Small intestine (tissue), 7 donors: ENCODE data around the gene SLC35E1. TPM values are rescaled to one million over a fixed set of nuclear protein-coding genes. Genes with fewer than 3 reads are reported as not detected.
"Not testable (repeated sequence)": the region's sequence is repeated elsewhere in the genome, so short reads cannot be mapped to it uniquely, and the experiment has no call there.

Experiments
- DNase-seq, 2 donors: peaks; one replicate each; pipeline versions ENCODE4 v3.0.0 to v3.0.0-alpha.2; 2013
- FAIRE-seq: peaks from 2 replicates; lab custom pipeline; 2012; peaks lifted over from hg19 to GRCh38; lab: Jason Lieb, UNC
- H3K27ac ChIP-seq, 3 donors: one replicate each; pipeline ENCODE4 v1.5.1; 2013; ENCODE audit warnings: low read length in 2 of 3, mild to moderate bottlenecking in 2 of 3, control low read depth in 1 of 3, inconsistent platforms in 1 of 3, low read depth in 1 of 3, moderate library complexity in 1 of 3
- H3K27me3 ChIP-seq, 3 donors: one replicate each; pipeline ENCODE4 v1.6.1; 2013; ENCODE audit warnings: low read length in 3 of 3, inconsistent platforms in 1 of 3; ENCODE audit not compliant: control insufficient read depth in 3 of 3, insufficient read depth in 3 of 3
- H3K36me3 ChIP-seq, 3 donors: one replicate each; pipeline ENCODE4 v1.6.1; 2013; ENCODE audit warnings: low read length in 3 of 3, inconsistent platforms in 1 of 3, low read depth in 1 of 3, mild to moderate bottlenecking in 1 of 3, moderate library complexity in 1 of 3; ENCODE audit not compliant: control insufficient read depth in 3 of 3, insufficient read depth in 2 of 3
- H3K4me1 ChIP-seq, 3 donors: one replicate each; pipeline ENCODE4 v1.6.1; 2013; ENCODE audit warnings: low read length in 2 of 3, inconsistent platforms in 1 of 3, low read depth in 1 of 3, mild to moderate bottlenecking in 1 of 3, moderate library complexity in 1 of 3; ENCODE audit not compliant: control insufficient read depth in 3 of 3, insufficient read depth in 2 of 3
- H3K4me3 ChIP-seq, 3 donors: one replicate each; pipeline ENCODE4 v1.5.1; 2013; ENCODE audit warnings: low read length in 3 of 3, control low read depth in 1 of 3, inconsistent platforms in 1 of 3, low read depth in 1 of 3, mild to moderate bottlenecking in 1 of 3, moderate library complexity in 1 of 3
- H3K9me3 ChIP-seq, 2 donors: one replicate each; pipeline ENCODE4 v1.6.1; 2013; ENCODE audit warnings: low read depth in 1 of 2, low read length in 1 of 2; ENCODE audit not compliant: control insufficient read depth in 2 of 2, insufficient read depth in 1 of 2
- WGBS, 3 donors: extraction: QIAGEN DNeasy Blood & Tissue Kit; methylation state at CpG; one replicate each; pipeline ENCODE4 v1.1.7; 2013; 5-methylcytosine and 5-hydroxymethylcytosine counted together
- polyA plus RNA-seq, 4 donors: library from polyadenylated mRNA; stranded (reverse) in 3 of 4; unstranded in 1 of 4; fragments of 200-250 nt in 3 of 4; fragments of 120-200 nt in 1 of 4; gene quantifications; one replicate each; pipeline versions ENCODE4 v1.2.1 to v1.2.3, GENCODE V29; 2013
- donor health status: healthy with polysubstance abuse.
- donor health status: control.
- donor health status: control.
- donor health status: Bipolar disorder and iron deficiency.
- donor health status: healthy.

Gene SLC35E1
- polyA plus RNA-seq, 4 donors, result 14.5 to 34.3 (median 18.7) TPM

DNA sequence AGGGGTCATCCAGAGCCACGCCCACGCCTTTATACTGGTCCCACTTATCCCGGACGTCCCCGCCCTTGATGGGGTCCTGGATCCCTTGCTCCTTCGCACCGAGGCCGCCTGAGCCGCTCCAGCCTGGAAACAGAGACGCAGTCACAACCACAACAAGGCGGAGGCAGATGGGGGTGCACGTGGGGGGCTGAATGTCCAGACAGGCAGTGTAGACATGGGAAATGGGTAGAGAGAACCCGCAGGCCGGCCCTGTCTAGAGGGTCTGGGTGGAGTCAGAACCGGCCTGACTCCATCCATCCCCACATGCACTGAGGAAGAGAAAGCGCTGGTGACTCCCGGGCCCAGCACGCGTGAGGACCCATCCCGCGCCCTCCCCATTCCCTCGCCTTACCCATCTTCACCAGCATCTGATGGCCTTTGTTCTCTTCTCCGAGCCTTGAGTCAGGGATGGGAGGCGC is 53.0 kb downstream of the SLC35E1 start:
- H3K36me3 ChIP-seq, result peaks cover 22 to 89% (median 27%) of the 10 kb centered on the region in 3 donors
- DNase-seq (no peak), FAIRE-seq (no peak)
- no peaks in the 10 kb centered on the region for H3K9me3 ChIP-seq
- no peak overlapping the region for H3K4me3 ChIP-seq
- WGBS, 3 donors, result 93 to 97% (median 94%) methylated on average over 22 to 24 of the region's 24 CpGs
- H3K4me1 ChIP-seq, result no peaks in the 10 kb centered on the region
- H3K27me3 ChIP-seq, result no peaks in the 10 kb centered on the region
- no peak overlapping the region for H3K27ac ChIP-seq

DNA sequence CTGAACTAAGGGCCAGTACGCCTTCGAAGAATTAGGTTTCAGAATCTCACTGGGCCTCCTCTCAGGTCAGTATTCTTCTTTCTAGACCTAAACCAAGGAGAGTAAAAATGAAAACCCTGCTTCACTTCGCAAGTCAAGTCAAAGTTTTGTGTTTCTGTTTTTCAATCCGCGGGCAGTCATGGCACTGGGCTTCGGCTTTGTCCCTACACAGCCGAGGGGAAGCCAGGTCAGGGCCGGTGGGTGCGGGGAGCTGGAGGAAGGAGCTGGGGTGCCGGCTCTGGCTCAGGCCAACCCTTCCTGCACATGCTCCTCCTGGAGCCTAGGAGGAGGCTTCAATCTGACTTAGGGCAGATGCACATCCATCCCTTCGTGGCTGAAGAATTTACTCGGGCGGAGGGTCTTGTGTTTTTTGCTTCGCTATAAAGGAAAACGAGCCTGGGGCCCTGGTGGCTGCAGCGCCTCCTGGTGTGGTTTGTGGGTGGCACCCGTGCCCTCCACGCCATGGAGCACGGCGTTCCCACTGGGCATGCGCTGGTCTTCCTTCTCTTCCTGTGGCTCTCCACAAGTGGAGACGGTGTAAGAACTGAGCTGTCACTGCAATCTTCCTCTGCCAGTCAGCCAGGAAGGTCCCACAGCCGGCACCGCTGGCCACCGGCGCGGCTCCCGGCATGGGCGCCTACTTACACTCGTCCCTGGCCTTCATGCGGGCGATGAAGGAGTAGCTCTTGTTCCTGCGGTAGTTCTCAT is 53.6 kb downstream of the SLC35E1 start:
- H3K4me1 ChIP-seq, result no peaks in the 10 kb centered on the region
- FAIRE-seq (no peak), DNase-seq (no peak)
- H3K27ac ChIP-seq, result no peak overlapping the region
- no peak overlapping the region for H3K4me3 ChIP-seq
- H3K9me3 ChIP-seq, result no peaks in the 10 kb centered on the region
- no peaks in the 10 kb centered on the region for H3K27me3 ChIP-seq
- 90 to 93% (median 92%) methylated on average over 33 of the region's 33 CpGs for WGBS, 3 donors
- H3K36me3 ChIP-seq, result peaks cover 22 to 89% (median 26%) of the 10 kb centered on the region in 3 donors

DNA sequence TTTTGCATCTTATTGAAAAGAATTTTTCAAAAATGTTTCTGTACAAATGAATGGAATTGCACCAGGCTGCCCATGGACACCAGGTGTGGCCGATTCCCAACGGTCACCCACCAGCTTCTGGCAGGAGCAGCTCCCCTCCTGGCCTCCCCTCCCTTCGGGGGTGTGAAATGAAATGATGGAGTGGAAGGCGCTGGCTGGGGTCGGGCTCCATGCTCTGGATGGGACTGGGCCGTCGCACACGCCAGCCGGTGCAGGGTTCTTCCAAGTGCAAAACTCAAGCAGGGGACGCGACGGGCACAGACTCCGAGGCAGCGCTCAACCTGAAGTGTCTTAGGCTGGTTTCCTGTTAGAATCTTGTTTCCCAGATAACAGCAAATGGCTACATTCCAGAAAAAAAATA is 54.2 kb downstream of the SLC35E1 start:
- FAIRE-seq (no peak), DNase-seq (no peak)
- Histone ChIP-seq H3K36me3 (peaks cover 22 to 87% (median 22%) of the 10 kb centered on the region in 3 donors), H3K27ac (no peak overlapping the region), H3K4me1 (no peaks in the 10 kb centered on the region), H3K27me3 (no peaks in the 10 kb centered on the region), H3K4me3 (no peak overlapping the region), H3K9me3 (no peaks in the 10 kb centered on the region)
- WGBS, 3 donors, result 87 to 92% (median 91%) methylated on average over 14 of the region's 14 CpGs

DNA sequence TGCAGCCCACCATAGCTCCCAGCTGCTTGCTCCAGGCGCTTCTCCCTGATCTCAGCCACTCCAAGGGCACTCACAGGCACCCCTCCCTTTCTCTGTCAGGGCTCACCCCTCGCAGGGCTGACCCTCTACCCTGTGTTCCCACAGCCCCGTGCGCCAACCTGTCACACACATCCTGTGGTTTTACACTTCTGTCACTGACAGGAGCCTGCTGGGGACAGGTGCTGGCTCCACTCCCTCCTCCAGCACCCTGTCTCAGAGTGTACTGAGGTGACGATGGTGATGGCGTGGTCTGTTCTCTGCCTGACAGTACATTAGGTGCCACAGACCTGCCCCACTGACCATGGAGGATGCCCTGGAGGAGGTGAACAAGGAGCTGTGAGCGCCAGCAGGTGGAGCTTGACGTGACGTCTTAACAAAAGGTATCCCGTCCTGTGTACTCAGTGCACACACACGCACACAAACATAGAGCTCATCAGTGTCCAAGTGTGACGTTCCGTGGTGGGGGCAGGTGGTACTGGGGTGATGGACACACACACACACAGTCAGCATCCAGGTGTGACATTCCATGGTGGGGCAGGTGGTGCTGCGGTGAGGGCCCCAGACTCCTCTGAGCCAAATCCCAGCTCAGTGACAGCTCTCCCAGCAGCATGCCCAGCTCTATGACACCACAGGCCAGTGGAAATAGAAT is 55.1 kb downstream of the SLC35E1 start:
- Histone ChIP-seq H3K9me3 (no peaks in the 10 kb centered on the region), H3K36me3 (peaks cover 16 to 89% (median 19%) of the 10 kb centered on the region in 3 donors), H3K27ac (no peak overlapping the region), H3K4me3 (no peak overlapping the region), H3K27me3 (no peaks in the 10 kb centered on the region), H3K4me1 (no peaks in the 10 kb centered on the region)
- DNase-seq (no peak), FAIRE-seq (no peak)
- 72 to 77% (median 76%) methylated on average over 14 of the region's 14 CpGs for WGBS, 3 donors

DNA sequence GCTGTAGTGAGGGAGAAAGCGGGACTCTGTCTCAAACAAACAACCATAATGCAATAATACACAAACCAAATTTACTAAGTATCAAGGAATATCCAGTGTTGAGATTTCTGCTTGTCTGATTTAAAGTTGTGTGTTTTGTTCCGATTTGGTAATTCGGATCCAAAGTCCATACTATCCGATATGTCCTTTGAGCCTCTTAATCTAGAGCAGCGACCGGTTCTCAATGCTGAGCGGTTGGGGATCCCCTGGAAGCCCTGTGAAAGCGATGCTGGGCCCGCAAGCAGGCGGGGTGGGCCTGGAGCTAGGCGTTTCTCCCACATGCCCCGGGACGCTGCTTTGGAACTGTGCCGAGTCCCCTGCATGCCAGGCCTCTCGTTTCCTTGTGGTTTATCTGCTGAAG is 55.8 kb downstream of the SLC35E1 start:
- Histone ChIP-seq H3K36me3 (peaks cover 11 to 84% (median 16%) of the 10 kb centered on the region in 3 donors), H3K27ac (no peak overlapping the region), H3K4me1 (no peaks in the 10 kb centered on the region), H3K27me3 (no peaks in the 10 kb centered on the region), H3K9me3 (no peaks in the 10 kb centered on the region), H3K4me3 (no peak overlapping the region)
- DNase-seq (peak; percentile 31 to 53), FAIRE-seq (no peak)
- 19 to 68% (median 53%) methylated on average over 15 of the region's 15 CpGs for WGBS, 3 donors

DNA sequence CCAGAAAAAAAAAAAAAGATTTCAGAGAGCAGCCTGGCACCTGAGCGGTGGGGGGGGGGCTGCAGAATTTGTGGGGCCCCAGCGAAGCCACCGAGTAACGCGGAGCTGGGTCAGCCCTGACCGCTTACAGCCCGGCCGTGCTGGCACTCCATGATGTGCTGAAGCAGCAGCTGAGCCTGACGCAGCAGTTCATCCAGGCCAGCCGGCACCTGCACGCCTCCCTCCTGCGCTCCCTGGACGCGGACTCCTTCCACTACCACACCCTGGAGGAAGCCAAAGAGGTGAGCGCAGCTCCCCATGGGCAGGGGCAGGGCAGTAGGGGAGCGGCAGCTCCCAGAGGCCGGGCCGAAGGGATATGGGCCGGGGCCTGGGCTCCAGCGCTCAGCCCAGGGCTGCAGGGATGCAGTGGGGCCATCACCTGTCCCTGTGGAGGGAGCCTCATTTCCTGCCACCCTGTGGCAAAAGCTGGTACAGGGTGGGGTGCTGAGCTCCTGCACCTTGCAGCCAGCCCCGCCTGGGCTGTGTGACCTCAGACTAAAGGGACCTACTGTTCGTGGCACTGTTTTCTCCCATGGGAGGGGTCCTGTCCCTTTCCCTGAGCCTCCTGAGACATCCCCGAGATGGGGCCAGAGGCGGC is 57.7 kb downstream of the SLC35E1 start:
- 85 to 92% (median 92%) methylated on average over 24 of the region's 24 CpGs for WGBS, 3 donors
- FAIRE-seq (no peak), DNase-seq (no peak)
- Histone ChIP-seq H3K4me1 (no peaks in the 10 kb centered on the region), H3K9me3 (no peaks in the 10 kb centered on the region), H3K27ac (no peak overlapping the region), H3K36me3 (peaks cover 3 to 77% (median 8%) of the 10 kb centered on the region in 3 donors), H3K4me3 (no peak overlapping the region), H3K27me3 (no peaks in the 10 kb centered on the region)

DNA sequence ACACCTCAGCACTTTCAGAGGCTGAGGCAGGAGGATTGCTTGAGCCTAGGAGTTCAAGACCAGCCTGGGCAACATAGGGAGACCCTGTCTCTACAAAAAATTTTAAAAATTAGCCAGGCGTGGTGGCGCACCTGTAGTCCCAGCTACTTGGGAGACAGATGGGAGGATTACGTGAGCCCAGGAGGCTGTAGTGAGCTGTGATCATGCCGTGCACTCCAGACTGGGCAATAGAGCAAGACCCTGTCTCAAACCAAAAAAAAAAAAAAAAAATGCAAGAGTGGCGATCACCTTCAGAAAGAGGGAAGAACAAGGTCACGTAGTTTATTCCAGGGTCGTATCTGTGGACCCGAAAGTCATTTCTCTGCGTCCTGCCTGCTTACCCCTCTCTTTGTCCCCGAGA is 59.6 kb downstream of the SLC35E1 start:
- WGBS, 3 donors, result 91 to 96% (median 95%) methylated on average over 9 to 10 of the region's 10 CpGs
- not testable (repeated sequence) for FAIRE-seq, H3K27ac ChIP-seq, H3K4me1 ChIP-seq, H3K4me3 ChIP-seq, H3K9me3 ChIP-seq, DNase-seq, H3K27me3 ChIP-seq
- peaks cover 2 to 68% (median 6%) of the 10 kb centered on the region in 3 donors for H3K36me3 ChIP-seq
